HepG2 (cell line): Measurements from ENCODE around the gene NYAP2. TPM values are rescaled to one million over a fixed set of nuclear protein-coding genes. Genes with fewer than 3 reads are reported as not detected.

Source experiments
- ATAC-seq: fragments of 200-7000 bp; cut with Tn5 transposase; 3 replicates; pipeline ENCODE4 v1.9.1; 2020; ENCODE audit warnings: mild to moderate bottlenecking, moderate library complexity
- BruUV-seq: library from RNA; stranded (reverse); fragments of 400-500 nt; replicated peaks from 2 replicates; lab custom pipeline; 2021; lab: Mats Ljungman, UMichigan
- CTCF ChIA-PET: fragments of 300-600 bp; formaldehyde crosslinking; extraction: SDS; loops from one replicate; lab custom pipeline; 2021; ENCODE audit warnings: low total read pairs, inconsistent platforms, low intra/inter-chr PET ratio; lab: Yijun Ruan, JAX
- POLR2A ChIA-PET: fragments of 350-600 bp; sonication (Branson Sonifier 250); formaldehyde crosslinking; loops from one replicate; lab custom pipeline; 2020; ENCODE audit warnings: antibody characterized with exemption, inconsistent platforms; lab: Yijun Ruan, JAX
- DNase-seq: peaks from one replicate; pipeline ENCODE4 v3.0.0-alpha.2; 2015; ENCODE audit warnings: low spot score
- FAIRE-seq: peaks from 3 replicates; lab custom pipeline; 2011; peaks lifted over from hg19 to GRCh38; lab: Jason Lieb, UNC
- H2AFZ ChIP-seq: one replicate; pipeline ENCODE4 v1.6.1; 2011; ENCODE audit warnings: low read length, inconsistent platforms
- H3K27ac ChIP-seq: fragments of 300-600 bp; 3 replicates; pipeline ENCODE4 v1.8.0; 2011; ENCODE audit warnings: mixed run types, mild to moderate bottlenecking, mixed read lengths, low read length, inconsistent platforms; ENCODE audit not compliant: insufficient read depth; ENCODE audit errors: extremely low read length
- H3K27me3 ChIP-seq, 2 experiments: fragments of 200-600 bp in 1 of 2; 2 replicates in 1 of 2; 3 replicates in 1 of 2; pipeline versions ENCODE4 v1.6.0 to v1.8.0; 2011; ENCODE audit warnings: low read length in 2 of 2, mild to moderate bottlenecking in 2 of 2, moderate library complexity in 2 of 2, inconsistent platforms in 1 of 2; ENCODE audit not compliant: insufficient read depth in 2 of 2, control insufficient read depth in 1 of 2
- H3K36me3 ChIP-seq, 2 experiments: fragments of 200-600 bp in 1 of 2; replicated peaks in 1 of 2; 2 replicates in 1 of 2; 3 replicates in 1 of 2; pipeline versions ENCODE4 v1.5.1 to v1.8.0; 2011; ENCODE audit warnings: low read length in 2 of 2, inconsistent platforms in 1 of 2; ENCODE audit not compliant: insufficient read depth in 2 of 2, control insufficient read depth in 1 of 2
- H3K4me1 ChIP-seq: 2 replicates; pipeline ENCODE4 v1.5.1; 2012; ENCODE audit warnings: low read length, inconsistent platforms; ENCODE audit not compliant: insufficient read depth
- H3K4me2 ChIP-seq: 2 replicates; pipeline ENCODE4 v1.6.0; 2011; ENCODE audit warnings: low read depth, low read length, inconsistent platforms
- H3K4me3 ChIP-seq, 3 experiments: fragments of 200-600 bp in 1 of 3; sonication (generic), shearing (Covaris generic) in 1 of 3; replicated peaks in 1 of 3; 2 replicates each; pipeline ENCODE4 v1.5.1; 2011 to 2016; ENCODE audit warnings: low read length in 3 of 3, inconsistent platforms in 2 of 3, low read depth in 2 of 3, mild to moderate bottlenecking in 2 of 3, control low read depth in 1 of 3, mixed read lengths in 1 of 3; ENCODE audit not compliant: insufficient read depth in 1 of 3
- H3K79me2 ChIP-seq: one replicate; pipeline ENCODE4 v1.6.1; 2011; ENCODE audit warnings: low read length, inconsistent platforms; ENCODE audit not compliant: insufficient read depth
- H3K9ac ChIP-seq: 2 replicates; pipeline ENCODE4 v1.6.0; 2011; ENCODE audit warnings: mild to moderate bottlenecking, low read depth, low read length, inconsistent platforms; ENCODE audit not compliant: insufficient read depth
- H3K9me3 ChIP-seq: 2 replicates; pipeline ENCODE4 v1.5.1; 2012; ENCODE audit warnings: mild to moderate bottlenecking, low read length
- H4K20me1 ChIP-seq: 2 replicates; pipeline ENCODE4 v1.6.0; 2011; ENCODE audit warnings: inconsistent platforms, mild to moderate bottlenecking, low read length, moderate library complexity; ENCODE audit not compliant: insufficient read depth
- ATM ChIP-seq: fragments of 450-650 bp; IDR thresholded peaks from 2 replicates; pipeline ENCODE4 v1.7.1; 2017; ENCODE audit warnings: mild to moderate bottlenecking, borderline replicate concordance
- DNMT1 ChIP-seq: sonication (generic); formaldehyde crosslinking; IDR thresholded peaks from 2 replicates; pipeline ENCODE4 v1.5.1; 2020; ENCODE audit warnings: mild to moderate bottlenecking, missing genetic modification reagents
- HNRNPK ChIP-seq: fragments of 200-400 bp; formaldehyde crosslinking; IDR thresholded peaks from 2 replicates; pipeline ENCODE4 v1.6.1; 2018; ENCODE audit warnings: low read length, low read depth, moderate library complexity, mild to moderate bottlenecking; ENCODE audit not compliant: poor library complexity, severe bottlenecking
- YEATS2 ChIP-seq: sonication (generic); formaldehyde crosslinking; IDR thresholded peaks from 2 replicates; pipeline ENCODE4 v1.4.0; 2020; ENCODE audit warnings: missing genetic modification reagents, borderline replicate concordance
- ZBTB7A ChIP-seq: sonication (generic); formaldehyde crosslinking; IDR thresholded peaks from 2 replicates; pipeline ENCODE4 v1.8.0; 2022; ENCODE audit warnings: mild to moderate bottlenecking, missing genetic modification reagents
- ZNF136 ChIP-seq: sonication (generic); formaldehyde crosslinking; IDR thresholded peaks from 2 replicates; pipeline ENCODE4 v1.8.1; 2022; ENCODE audit warnings: low read depth, mild to moderate bottlenecking, moderate library complexity, missing genetic modification reagents
- ZNF597 ChIP-seq: sonication (generic); formaldehyde crosslinking; IDR thresholded peaks from 2 replicates; pipeline ENCODE4 v1.5.0; 2020; ENCODE audit warnings: missing genetic modification reagents
- ZNF605 ChIP-seq: sonication (generic); formaldehyde crosslinking; IDR thresholded peaks from 2 replicates; pipeline ENCODE4 v1.8.0; 2022; ENCODE audit warnings: mild to moderate bottlenecking, missing genetic modification reagents
- WGBS: methylation state at CpG from one replicate; pipeline ENCODE4 v1.1.6; 2017; ENCODE audit warnings: low lambda C conversion rate; 5-methylcytosine and 5-hydroxymethylcytosine counted together
- in situ Hi-C: cut with HindIII; loops from 2 replicates; pipeline ENCODE4 v1.10.0; 2017; ENCODE audit warnings: low pct_unique_long_range_greater_than_20kb; ENCODE audit not compliant: extremely low pct_ligation_motif_present
- intact Hi-C: fragments of 100-400 bp; cut with micrococcal nuclease; formaldehyde crosslinking; loops from one replicate; pipeline ENCODE4 v1.10.0; 2022; ENCODE audit not compliant: unreplicated experiment
- polyA plus RNA-seq, 8 experiments: library from polyadenylated mRNA; depleted of rRNA in 3 of 8; stranded (reverse) in 7 of 8; unstranded in 1 of 8; fragments of >200 nt; fragmentation: Illumina TruSeq in 4 of 8; extraction: Trizol in 4 of 8; gene quantifications; 2 replicates each; pipeline versions ENCODE4 v1.2.1 to v1.2.3, GENCODE V29; 2011 to 2016; ENCODE audit warnings: low read depth in 4 of 8, missing spikeins in 1 of 8, mixed read lengths in 1 of 8; ENCODE audit not compliant: insufficient read depth in 1 of 8
- total RNA-seq, 5 experiments: library from RNA; depleted of rRNA; stranded (reverse); fragments of >200 nt; fragmentation: Illumina TruSeq; extraction: Trizol; gene quantifications; 2 replicates each; pipeline ENCODE4 v1.2.3, GENCODE V29; 2016; ENCODE audit warnings: low read depth in 1 of 5
- TF ChIP-seq, protein P1 (sequence below): sonication (generic); formaldehyde crosslinking; IDR thresholded peaks from 2 replicates; pipeline ENCODE4 v1.4.0; 2020; ENCODE audit warnings: missing genetic modification reagents
- TF ChIP-seq, protein P2 (sequence below): sonication (generic); formaldehyde crosslinking; IDR thresholded peaks from 2 replicates; pipeline ENCODE4 v1.8.1; 2023; ENCODE audit warnings: mild to moderate bottlenecking, missing genetic modification reagents

NYAP2 gene
- total and polyA plus RNA-seq, 2 of the 13 experiments (the other 11 are each of a cell fraction or from before 2014, with no cell fraction given): not detected

DNA sequence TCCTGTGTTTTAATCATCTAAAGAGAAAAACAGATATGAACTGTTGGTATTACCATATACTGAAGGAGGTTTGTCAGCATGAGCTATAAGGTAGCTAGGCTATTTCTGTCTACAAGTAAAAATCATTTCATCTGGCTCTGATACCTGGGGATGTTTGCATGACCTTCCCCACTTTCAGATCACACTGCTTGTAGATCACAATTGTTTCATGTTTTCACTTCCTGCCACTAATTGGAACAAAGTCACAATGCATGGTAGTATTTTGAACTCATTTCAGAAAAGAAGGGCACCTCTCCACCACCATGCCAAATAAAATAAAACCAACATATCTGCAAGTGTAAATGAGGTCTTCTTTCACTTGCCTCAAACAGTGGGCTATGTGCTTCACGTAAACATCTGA, 37.8 kb downstream of the NYAP2 start:
- WGBS: 14% methylated on average over 1 of the region's 1 CpG
- CTCF ChIA-PET: no interaction called here

More for the DNA sequence above, 37.8 kb downstream of the NYAP2 start:
- BruUV-seq: no TSS peak
- H3K4me3 ChIP-seq: no peak overlapping the region
- H3K36me3 ChIP-seq: no peaks in the 10 kb centered on the region
- H3K79me2 ChIP-seq: no peaks in the 10 kb centered on the region
- no peak overlapping the region for H2AFZ ChIP-seq
- H3K9me3 ChIP-seq: no peaks in the 10 kb centered on the region
- in situ Hi-C loops: no loop called here
- ATAC-seq (no peak), DNase-seq (no peak)
- no peak overlapping the region for H3K4me2 ChIP-seq
- intact Hi-C loops: no loop called here
- POLR2A ChIA-PET: no interaction called here
- H4K20me1 ChIP-seq: no peaks in the 10 kb centered on the region
- no peak overlapping the region for H3K27ac ChIP-seq
- no peaks in the 10 kb centered on the region for H3K27me3 ChIP-seq
- TF ChIP-seq, protein P1, sequence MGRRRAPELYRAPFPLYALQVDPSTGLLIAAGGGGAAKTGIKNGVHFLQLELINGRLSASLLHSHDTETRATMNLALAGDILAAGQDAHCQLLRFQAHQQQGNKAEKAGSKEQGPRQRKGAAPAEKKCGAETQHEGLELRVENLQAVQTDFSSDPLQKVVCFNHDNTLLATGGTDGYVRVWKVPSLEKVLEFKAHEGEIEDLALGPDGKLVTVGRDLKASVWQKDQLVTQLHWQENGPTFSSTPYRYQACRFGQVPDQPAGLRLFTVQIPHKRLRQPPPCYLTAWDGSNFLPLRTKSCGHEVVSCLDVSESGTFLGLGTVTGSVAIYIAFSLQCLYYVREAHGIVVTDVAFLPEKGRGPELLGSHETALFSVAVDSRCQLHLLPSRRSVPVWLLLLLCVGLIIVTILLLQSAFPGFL (CRISPR knock-in tag): no peak
- TF ChIP-seq ZNF597 (CRISPR knock-in tag) (no peak), HNRNPK (no peak), ZNF605 (CRISPR knock-in tag) (no peak), ZBTB7A (no peak), DNMT1 (no peak), ZNF136 (CRISPR knock-in tag) (no peak), YEATS2 (CRISPR knock-in tag) (no peak), ATM (no peak)
- TF ChIP-seq, protein P2, sequence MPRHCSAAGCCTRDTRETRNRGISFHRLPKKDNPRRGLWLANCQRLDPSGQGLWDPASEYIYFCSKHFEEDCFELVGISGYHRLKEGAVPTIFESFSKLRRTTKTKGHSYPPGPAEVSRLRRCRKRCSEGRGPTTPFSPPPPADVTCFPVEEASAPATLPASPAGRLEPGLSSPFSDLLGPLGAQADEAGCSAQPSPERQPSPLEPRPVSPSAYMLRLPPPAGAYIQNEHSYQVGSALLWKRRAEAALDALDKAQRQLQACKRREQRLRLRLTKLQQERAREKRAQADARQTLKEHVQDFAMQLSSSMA (CRISPR knock-in tag): no peak
- TF ChIP-seq, all 625 proteins: peak for 0
- no peak overlapping the region for H3K9ac ChIP-seq
- FAIRE-seq: no peak
- no peaks in the 10 kb centered on the region for H3K4me1 ChIP-seq
